Suprapubic skin (tissue), 4 donors: ENCODE measurements around the gene KITLG. TPM values are rescaled to one million over a fixed set of nuclear protein-coding genes. Genes with fewer than 3 reads are reported as not detected.
"Not testable (repeated sequence)": the region's sequence is repeated elsewhere in the genome, so short reads cannot be mapped to it uniquely, and the experiment has no call there.

Experiments used
- DNase-seq, 2 donors: peaks; one replicate each; pipeline ENCODE4 v3.0.0-alpha.2; 2019; ENCODE audit warnings: low spot score in 2 of 2
- H3K27ac ChIP-seq: fragments of 200-600 bp; sonication (generic); one replicate; pipeline ENCODE4 v1.5.1; 2019
- H3K27me3 ChIP-seq: fragments of 200-600 bp; sonication (generic); one replicate; pipeline ENCODE4 v1.5.1; 2019
- H3K36me3 ChIP-seq: fragments of 200-600 bp; sonication (generic); one replicate; pipeline ENCODE4 v1.5.1; 2019
- H3K4me1 ChIP-seq: fragments of 200-600 bp; sonication (generic); one replicate; pipeline ENCODE4 v1.5.1; 2019
- H3K4me3 ChIP-seq: fragments of 200-600 bp; sonication (generic); one replicate; pipeline ENCODE4 v1.5.1; 2019; ENCODE audit warnings: mild to moderate bottlenecking
- H3K9me3 ChIP-seq: fragments of 200-600 bp; sonication (generic); one replicate; pipeline ENCODE4 v1.5.1; 2019
- EP300 ChIP-seq: sonication (generic); formaldehyde crosslinking; IDR thresholded peaks from one replicate; pipeline ENCODE4 v1.6.1; 2017; ENCODE audit warnings: antibody characterized with exemption
- POLR2A ChIP-seq, 2 donors: fragments of 450-650 bp; IDR thresholded peaks; one replicate each; pipeline ENCODE4 v1.6.1; 2017; ENCODE audit warnings: antibody characterized with exemption in 2 of 2, mild to moderate bottlenecking in 2 of 2, moderate library complexity in 2 of 2
- POLR2AphosphoS5 ChIP-seq, 3 donors: sonication (generic); formaldehyde crosslinking; IDR thresholded peaks; one replicate each; pipeline ENCODE4 v1.6.1; 2017; ENCODE audit warnings: antibody characterized with exemption in 3 of 3
- WGBS: methylation state at CpG from one replicate; pipeline ENCODE4 v1.1.5; 2018; 5-methylcytosine and 5-hydroxymethylcytosine counted together
- total RNA-seq, 4 donors: library from RNA; depleted of rRNA; stranded (reverse); fragments of >200 nt; gene quantifications; one replicate each; pipeline ENCODE4 v1.1.0, GENCODE V29; 2016
- TF ChIP-seq, protein P1 (sequence below), 2 donors: fragments of 200-600 bp in 1 of 2; fragments of 450-650 bp in 1 of 2; sonication (generic) in 1 of 2; IDR thresholded peaks; one replicate each; pipeline ENCODE4 v1.5.1; 2016 to 2019; ENCODE audit warnings: antibody characterized with exemption in 2 of 2, mild to moderate bottlenecking in 1 of 2, moderate library complexity in 1 of 2

Gene KITLG
- total RNA-seq, 4 donors from 2014 or later: 10.5 to 17.6 (median 12.6) TPM

DNA sequence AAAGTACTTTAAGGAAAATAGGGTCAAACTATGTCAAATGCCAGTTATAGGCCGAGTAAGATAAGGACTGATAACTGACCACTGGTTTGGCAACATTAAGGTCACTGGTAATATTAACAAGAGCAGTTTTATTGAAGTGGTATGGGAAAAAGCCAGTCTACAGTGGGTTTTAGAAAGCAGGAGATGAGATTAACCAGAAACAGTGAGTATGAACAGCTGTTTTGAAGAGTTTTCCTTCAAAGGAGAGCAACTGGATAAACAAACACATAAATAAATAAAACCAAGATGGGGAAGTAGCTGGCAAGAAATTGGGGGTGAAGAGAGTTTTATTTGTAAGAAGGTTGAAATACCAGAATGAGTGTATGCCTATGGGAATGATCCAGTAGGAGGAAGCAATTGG, 30.3 kb downstream of the KITLG start:
- 35% methylated on average over 1 of the region's 1 CpG for WGBS
- Histone ChIP-seq H3K4me3 (no peak overlapping the region), H3K4me1 (peaks cover 46% of the 10 kb centered on the region), H3K9me3 (no peaks in the 10 kb centered on the region), H3K27me3 (no peaks in the 10 kb centered on the region), H3K27ac (no peak overlapping the region), H3K36me3 (peaks cover under 1% of the 10 kb centered on the region)
- DNase-seq: no peak
- TF ChIP-seq POLR2A (IDR thresholded peaks at IDR 0.05) (no peak), EP300 (no peak), POLR2AphosphoS5 (IDR thresholded peaks at IDR 0.05) (no peak)
- TF ChIP-seq, protein P1, sequence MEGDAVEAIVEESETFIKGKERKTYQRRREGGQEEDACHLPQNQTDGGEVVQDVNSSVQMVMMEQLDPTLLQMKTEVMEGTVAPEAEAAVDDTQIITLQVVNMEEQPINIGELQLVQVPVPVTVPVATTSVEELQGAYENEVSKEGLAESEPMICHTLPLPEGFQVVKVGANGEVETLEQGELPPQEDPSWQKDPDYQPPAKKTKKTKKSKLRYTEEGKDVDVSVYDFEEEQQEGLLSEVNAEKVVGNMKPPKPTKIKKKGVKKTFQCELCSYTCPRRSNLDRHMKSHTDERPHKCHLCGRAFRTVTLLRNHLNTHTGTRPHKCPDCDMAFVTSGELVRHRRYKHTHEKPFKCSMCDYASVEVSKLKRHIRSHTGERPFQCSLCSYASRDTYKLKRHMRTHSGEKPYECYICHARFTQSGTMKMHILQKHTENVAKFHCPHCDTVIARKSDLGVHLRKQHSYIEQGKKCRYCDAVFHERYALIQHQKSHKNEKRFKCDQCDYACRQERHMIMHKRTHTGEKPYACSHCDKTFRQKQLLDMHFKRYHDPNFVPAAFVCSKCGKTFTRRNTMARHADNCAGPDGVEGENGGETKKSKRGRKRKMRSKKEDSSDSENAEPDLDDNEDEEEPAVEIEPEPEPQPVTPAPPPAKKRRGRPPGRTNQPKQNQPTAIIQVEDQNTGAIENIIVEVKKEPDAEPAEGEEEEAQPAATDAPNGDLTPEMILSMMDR (IDR thresholded peaks at IDR 0.05): no peak

DNA sequence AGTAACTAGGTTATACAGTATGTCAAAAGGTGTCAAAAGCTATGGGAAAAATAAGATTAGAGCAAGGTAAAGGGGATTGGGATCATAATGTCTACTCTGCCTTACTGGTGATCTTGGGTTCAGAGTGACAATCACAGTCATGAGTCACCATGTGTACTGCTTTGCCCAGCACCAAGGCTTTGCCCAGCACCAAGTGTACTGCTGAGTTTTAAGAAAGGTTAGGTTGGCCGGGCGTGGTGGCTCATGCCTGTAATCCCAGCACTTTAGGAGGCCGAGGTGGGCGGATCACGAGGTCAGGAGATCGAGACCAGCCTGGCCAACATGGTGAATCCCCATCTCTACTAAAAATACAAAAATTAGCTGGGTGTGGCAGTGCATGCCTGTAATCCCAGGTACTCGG, 32.3 kb downstream of the KITLG start:
- not testable (repeated sequence) for H3K27ac ChIP-seq, H3K4me3 ChIP-seq, DNase-seq, H3K9me3 ChIP-seq, H3K27me3 ChIP-seq, H3K36me3 ChIP-seq
- peaks cover 29% of the 10 kb centered on the region for H3K4me1 ChIP-seq
- WGBS: 88% methylated on average over 7 of the region's 7 CpGs

DNA sequence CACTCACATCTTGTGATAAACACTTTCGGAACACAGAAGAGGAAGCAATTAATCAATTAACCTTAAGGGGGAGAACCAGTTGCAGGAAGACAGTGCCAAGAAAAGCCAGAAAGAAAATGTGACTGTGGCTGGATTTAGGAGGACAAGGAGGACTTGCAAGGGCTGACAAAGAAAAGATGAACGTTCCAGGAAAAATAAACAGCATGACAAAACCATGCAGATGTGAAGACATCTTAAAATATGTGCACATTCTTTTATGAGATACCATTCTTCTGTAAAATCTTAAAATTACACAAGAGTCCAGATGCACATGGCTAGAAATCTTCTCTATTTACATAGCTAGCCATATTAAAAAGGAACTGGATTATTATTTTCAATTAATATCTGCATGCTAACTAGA, 33.4 kb downstream of the KITLG start:
- Histone ChIP-seq H3K9me3 (no peaks in the 10 kb centered on the region), H3K27ac (no peak overlapping the region), H3K36me3 (peaks cover 13% of the 10 kb centered on the region), H3K4me3 (no peak overlapping the region), H3K27me3 (no peaks in the 10 kb centered on the region), H3K4me1 (peaks cover 22% of the 10 kb centered on the region)
- TF ChIP-seq POLR2A (IDR thresholded peaks at IDR 0.05): no peak
- no peak for TF ChIP-seq EP300
- TF ChIP-seq, protein P1 (IDR thresholded peaks at IDR 0.05): no peak
- no peak for TF ChIP-seq POLR2AphosphoS5 (IDR thresholded peaks at IDR 0.05)
- 24% methylated on average over 2 of the region's 2 CpGs for WGBS
- no peak for DNase-seq

GRCh38 chr12:88546226-88546625, 34.0 kb downstream of the KITLG start:
- WGBS: 69% methylated on average over 2 of the region's 2 CpGs
- Histone ChIP-seq H3K9me3 (no peaks in the 10 kb centered on the region), H3K36me3 (peaks cover 13% of the 10 kb centered on the region), H3K4me3 (no peak overlapping the region), H3K27me3 (no peaks in the 10 kb centered on the region), H3K27ac (no peak overlapping the region), H3K4me1 (peaks cover 28% of the 10 kb centered on the region)
- TF ChIP-seq POLR2AphosphoS5 (IDR thresholded peaks at IDR 0.05): no peak
- TF ChIP-seq, protein P1 (IDR thresholded peaks at IDR 0.05): no peak
- no peak for TF ChIP-seq EP300
- no peak for TF ChIP-seq POLR2A (IDR thresholded peaks at IDR 0.05)
- DNase-seq: no peak

GRCh38 chr12:88544991-88545980, 35.0 kb downstream of the KITLG start:
- no peaks in the 10 kb centered on the region for H3K27me3 ChIP-seq
- H3K36me3 ChIP-seq: peaks cover 13% of the 10 kb centered on the region
- no peak for DNase-seq
- H3K4me3 ChIP-seq: no peak overlapping the region
- WGBS: 74% methylated on average over 10 of the region's 10 CpGs
- H3K27ac ChIP-seq: no peak overlapping the region
- H3K4me1 ChIP-seq: peaks cover 28% of the 10 kb centered on the region
- no peak for TF ChIP-seq POLR2A (IDR thresholded peaks at IDR 0.05)
- TF ChIP-seq, protein P1 (IDR thresholded peaks at IDR 0.05): no peak
- no peak for TF ChIP-seq POLR2AphosphoS5 (IDR thresholded peaks at IDR 0.05)
- TF ChIP-seq EP300: no peak
- no peaks in the 10 kb centered on the region for H3K9me3 ChIP-seq
